ENCODE results near the gene RRP1.

The RRP1 gene

DNA sequence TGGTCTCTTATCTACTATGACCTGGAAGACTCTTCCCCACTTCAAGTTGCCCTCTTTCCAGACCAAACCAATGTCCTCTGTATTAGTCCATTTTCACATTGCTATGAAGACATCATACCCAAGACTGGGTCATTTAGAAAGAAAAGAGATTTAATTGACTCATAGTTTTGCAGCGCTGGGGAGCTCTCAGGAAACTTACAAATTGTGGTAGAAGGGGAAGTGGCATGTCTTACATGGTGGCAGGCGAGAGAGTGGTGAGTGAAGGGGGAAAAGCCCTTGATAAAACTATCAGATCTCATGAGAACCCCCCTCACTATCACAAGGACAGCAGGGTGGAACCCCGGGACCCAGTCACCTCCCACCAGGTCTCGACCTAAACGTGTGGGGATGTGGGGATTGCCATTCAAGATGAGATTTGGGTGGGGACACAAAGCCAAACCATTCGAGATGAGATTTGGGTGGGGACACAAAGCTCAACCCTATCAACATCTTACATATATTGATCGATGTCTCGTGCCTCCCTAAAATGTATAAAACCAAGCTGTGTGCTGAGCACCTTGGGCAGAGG, 61.4 kb downstream of the RRP1 start:
- no peak for TF ChIP-seq ZFX (IDR thresholded peaks at IDR 0.05; ENCODE audit: borderline replicate concordance)
- TF ChIP-seq, protein P1, sequence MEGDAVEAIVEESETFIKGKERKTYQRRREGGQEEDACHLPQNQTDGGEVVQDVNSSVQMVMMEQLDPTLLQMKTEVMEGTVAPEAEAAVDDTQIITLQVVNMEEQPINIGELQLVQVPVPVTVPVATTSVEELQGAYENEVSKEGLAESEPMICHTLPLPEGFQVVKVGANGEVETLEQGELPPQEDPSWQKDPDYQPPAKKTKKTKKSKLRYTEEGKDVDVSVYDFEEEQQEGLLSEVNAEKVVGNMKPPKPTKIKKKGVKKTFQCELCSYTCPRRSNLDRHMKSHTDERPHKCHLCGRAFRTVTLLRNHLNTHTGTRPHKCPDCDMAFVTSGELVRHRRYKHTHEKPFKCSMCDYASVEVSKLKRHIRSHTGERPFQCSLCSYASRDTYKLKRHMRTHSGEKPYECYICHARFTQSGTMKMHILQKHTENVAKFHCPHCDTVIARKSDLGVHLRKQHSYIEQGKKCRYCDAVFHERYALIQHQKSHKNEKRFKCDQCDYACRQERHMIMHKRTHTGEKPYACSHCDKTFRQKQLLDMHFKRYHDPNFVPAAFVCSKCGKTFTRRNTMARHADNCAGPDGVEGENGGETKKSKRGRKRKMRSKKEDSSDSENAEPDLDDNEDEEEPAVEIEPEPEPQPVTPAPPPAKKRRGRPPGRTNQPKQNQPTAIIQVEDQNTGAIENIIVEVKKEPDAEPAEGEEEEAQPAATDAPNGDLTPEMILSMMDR (IDR thresholded peaks at IDR 0.05), result no peak
- H3K27ac ChIP-seq, result no peak overlapping the region

DNA sequence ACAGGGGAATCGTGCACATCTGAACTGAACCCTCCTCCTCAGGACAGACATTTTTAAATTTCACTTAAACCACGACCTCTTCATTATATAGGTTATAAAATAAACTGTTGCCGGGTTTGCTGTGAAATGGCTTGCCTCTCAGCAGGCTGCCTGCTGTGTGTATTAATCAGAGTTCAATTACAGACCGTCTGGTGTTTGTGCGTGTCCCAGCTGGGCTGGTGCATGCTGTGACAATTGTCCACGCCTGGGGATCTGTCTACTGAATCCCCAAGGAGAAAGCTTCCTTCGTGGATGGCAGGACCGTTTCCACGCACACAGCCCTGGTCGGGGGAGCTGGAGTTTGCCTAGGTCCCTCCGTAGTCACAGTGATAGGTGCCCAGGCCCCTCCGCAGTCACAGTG, 62.2 kb downstream of the RRP1 start:
- no peak for TF ChIP-seq ZFX (IDR thresholded peaks at IDR 0.05; ENCODE audit: borderline replicate concordance)
- TF ChIP-seq, protein P1 (IDR thresholded peaks at IDR 0.05), result no peak
- H3K27ac ChIP-seq, result no peak overlapping the region

DNA sequence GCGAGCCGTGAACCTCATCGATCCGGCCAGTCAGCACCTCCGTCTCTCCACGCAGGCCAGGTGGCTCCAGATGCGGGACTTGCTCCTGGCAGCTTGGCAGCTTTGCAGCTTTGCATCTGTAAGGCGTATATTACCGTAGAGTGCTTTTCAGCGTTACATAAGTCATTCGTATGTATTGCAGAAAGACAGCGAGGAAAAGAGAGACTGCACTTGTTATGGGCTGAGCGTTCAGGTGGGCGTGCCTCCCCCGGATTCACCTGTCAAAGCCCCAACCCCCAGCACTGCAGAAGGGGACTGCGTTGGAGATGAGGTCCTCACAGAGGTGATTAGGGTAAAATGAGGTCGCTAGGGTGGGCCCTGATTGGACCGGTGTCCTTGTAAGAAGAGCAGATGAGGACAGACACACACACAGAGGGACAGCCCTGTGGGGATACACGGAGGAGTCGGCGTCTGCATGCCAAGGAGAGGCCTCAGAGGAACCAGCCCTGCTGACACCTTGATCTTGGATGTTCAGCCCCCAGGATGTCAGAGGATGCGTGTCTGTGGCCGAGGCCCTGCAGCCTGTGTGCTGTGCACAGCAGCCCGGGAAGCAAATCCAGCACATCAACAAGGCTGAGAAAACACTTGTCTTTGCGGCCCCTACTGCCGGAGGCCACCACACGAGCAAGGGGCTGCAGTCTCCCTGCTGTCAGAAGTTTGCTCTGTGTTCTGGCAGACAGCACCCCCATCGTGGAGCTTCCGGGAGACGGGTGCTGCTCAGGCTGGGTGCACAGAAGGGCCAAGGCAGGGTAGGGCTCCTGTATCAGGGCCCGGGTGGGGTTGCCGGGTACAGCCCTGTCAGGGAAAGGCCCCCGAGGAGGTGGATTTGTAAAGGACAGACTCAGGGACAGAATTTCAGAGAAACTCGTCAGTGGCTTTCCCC, 64.7 kb downstream of the RRP1 start:
- no peak overlapping the region for H3K27ac ChIP-seq
- TF ChIP-seq, protein P1 (IDR thresholded peaks at IDR 0.05), result no peak
- no peak for TF ChIP-seq ZFX (IDR thresholded peaks at IDR 0.05; ENCODE audit: borderline replicate concordance)

All from 22Rv1 (cell line).